Keratinocyte (primary cell): ENCODE data around the gene TPPP3.

Experiments
- EZH2 ChIP-seq: IDR thresholded peaks from one replicate; pipeline ENCODE4 v1.6.1; 2012; ENCODE audit warnings: inconsistent platforms, mild to moderate bottlenecking, low read length, moderate library complexity
- TF ChIP-seq, protein P1 (sequence below), 3 experiments: IDR thresholded peaks in 1 of 3; conservative IDR thresholded peaks in 1 of 3; optimal IDR thresholded peaks in 1 of 3; 2 replicates in 2 of 3; 3 replicates in 1 of 3; pipeline versions ENCODE3 to v1.5.1; 2011; ENCODE audit warnings: low read length in 3 of 3, mild to moderate bottlenecking in 3 of 3, moderate library complexity in 2 of 3, control low read depth in 1 of 3, inconsistent platforms in 1 of 3; ENCODE audit not compliant: insufficient read depth in 2 of 3; ENCODE audit errors: extremely low read depth in 1 of 3

DNA sequence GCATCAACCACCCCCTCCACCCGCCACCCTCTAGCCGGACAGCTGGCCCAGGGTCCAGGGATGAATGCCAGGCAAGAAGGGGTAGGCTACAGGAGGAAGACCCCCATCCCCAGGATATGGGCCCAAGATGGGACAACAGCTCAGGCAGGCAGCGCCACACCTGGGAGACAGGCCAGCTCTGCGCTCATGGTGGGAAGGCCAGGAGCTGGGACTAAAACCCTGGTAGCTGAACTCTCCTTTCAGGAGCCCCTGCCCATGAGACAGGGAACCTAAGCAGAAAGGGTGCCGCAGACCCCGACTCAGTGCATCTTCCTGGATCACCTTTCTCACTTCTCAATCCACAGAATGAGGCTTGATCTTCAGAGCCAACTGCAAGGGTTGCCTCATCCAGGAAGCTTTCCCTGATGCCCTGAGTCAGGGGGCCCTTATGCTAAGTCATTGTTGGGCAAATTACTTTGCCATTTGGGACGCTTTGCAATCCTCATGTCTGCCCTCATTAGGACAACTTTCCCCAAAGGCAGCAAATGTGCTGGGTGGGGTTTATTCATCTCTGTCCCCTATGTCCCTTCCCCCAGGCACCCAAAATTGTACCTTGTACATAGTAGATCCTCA, 14.0 kb upstream of the TPPP3 start:
- TF ChIP-seq, protein P1, sequence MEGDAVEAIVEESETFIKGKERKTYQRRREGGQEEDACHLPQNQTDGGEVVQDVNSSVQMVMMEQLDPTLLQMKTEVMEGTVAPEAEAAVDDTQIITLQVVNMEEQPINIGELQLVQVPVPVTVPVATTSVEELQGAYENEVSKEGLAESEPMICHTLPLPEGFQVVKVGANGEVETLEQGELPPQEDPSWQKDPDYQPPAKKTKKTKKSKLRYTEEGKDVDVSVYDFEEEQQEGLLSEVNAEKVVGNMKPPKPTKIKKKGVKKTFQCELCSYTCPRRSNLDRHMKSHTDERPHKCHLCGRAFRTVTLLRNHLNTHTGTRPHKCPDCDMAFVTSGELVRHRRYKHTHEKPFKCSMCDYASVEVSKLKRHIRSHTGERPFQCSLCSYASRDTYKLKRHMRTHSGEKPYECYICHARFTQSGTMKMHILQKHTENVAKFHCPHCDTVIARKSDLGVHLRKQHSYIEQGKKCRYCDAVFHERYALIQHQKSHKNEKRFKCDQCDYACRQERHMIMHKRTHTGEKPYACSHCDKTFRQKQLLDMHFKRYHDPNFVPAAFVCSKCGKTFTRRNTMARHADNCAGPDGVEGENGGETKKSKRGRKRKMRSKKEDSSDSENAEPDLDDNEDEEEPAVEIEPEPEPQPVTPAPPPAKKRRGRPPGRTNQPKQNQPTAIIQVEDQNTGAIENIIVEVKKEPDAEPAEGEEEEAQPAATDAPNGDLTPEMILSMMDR (optimal IDR thresholded peaks at IDR 0.05 in 1 of 3, IDR thresholded peaks at IDR 0.05 in 1 of 3, conservative IDR thresholded peaks at IDR 0.05 in 1 of 3; ENCODE audit: extremely low read depth in 1 of 3, insufficient read depth in 2 of 3, low read length in 3 of 3), result no peak
- TF ChIP-seq EZH2, result no peak
